Measurements from ENCODE around the gene CST11. TPM values are rescaled to one million over a fixed set of nuclear protein-coding genes. Genes with fewer than 3 reads are reported as not detected.

Gene CST11
- total and polyA plus RNA-seq, 10 of the 15 experiments (the other 5 are each of a cell fraction or from before 2014, with no cell fraction given), result 0.33 TPM; not detected in 9

DNA sequence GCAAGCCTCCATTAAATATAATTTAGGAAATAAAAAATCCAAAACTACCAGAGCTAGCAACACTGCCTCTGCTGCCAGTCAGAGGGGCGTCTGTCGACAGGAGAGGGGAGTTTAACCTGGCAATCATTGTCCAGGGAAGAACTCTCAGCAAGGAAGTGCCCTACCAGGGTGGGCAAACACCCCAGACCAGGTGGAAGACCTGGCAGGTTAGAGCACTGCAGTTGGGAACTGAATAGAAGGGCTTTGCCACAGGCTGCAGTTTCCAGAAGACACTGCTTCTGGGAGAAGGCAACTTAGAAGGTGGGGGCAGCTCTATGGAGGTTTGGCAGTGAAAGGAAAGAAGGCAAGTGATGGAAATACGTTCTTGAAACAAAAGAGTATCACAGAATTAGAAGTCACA, 42.9 kb downstream of the CST11 start:
- 95% methylated on average over 3 of the region's 3 CpGs for WGBS (ENCODE audit: insufficient coverage, insufficient replicate concordance, low lambda C conversion rate, missing lambda C conversion rate)
- Histone ChIP-seq H3K4me2 (ENCODE audit: control insufficient read depth, insufficient read depth) (no peak overlapping the region), H2AFZ (ENCODE audit: control insufficient read depth, low read depth, low read length) (no peak overlapping the region), H3K4me1 (ENCODE audit: control insufficient read depth, insufficient read depth, low read length) (peaks cover 19% of the 10 kb centered on the region), H4K20me1 (ENCODE audit: control insufficient read depth, insufficient read depth) (no peaks in the 10 kb centered on the region), H3K36me3 (ENCODE audit: control insufficient read depth in 2 of 2, insufficient read depth in 2 of 2, low read length in 1 of 2) (no peaks in the 10 kb centered on the region), H3K27ac (ENCODE audit: control insufficient read depth, insufficient read depth) (no peak overlapping the region; the same call in 1 of the 2 replicates), H3K79me2 (ENCODE audit: control insufficient read depth, insufficient read depth, low read length) (peaks cover 69% of the 10 kb centered on the region), H3K4me3 (no peak overlapping the region), H3K27me3 (replicated peaks in 1 of 2; ENCODE audit: control insufficient read depth in 2 of 2, insufficient read depth in 2 of 2, low read length in 1 of 2) (no peaks in the 10 kb centered on the region), H3K9ac (ENCODE audit: control insufficient read depth, insufficient read depth, low read length) (no peak overlapping the region), H3K9me3 (replicated peaks; ENCODE audit: control insufficient read depth, insufficient read depth, low read length) (no peaks in the 10 kb centered on the region)
- no TSS peak for BruUV-seq (replicated peaks)
- SMC1A ChIA-PET (ENCODE audit: uncharacterized antibody, unreplicated experiment), result interaction anchor here (0.6 to 1.8 kb wide), 4 partner anchors 8 to 323 kb away, joined by 3 to 10 read pairs (median 6); partner anchors contain the start of gene CD93
- RAD21 ChIA-PET (ENCODE audit: unreplicated experiment), result interaction anchor here (1.2 kb wide), 1 partner anchor 8 kb away, joined by 5 read pairs; no protein-coding TSS in a partner anchor
- CTCF ChIA-PET, result interaction anchor here (2.3 kb wide), 1 partner anchor 12 kb away, joined by 7 read pairs; the partner anchor contains the start of gene NAPB
- POLR2A ChIA-PET, result interaction anchor here (1.1 to 2.0 kb wide), 2 partner anchors 9 to 10 kb away, joined by 3 to 12 read pairs; no protein-coding TSS in a partner anchor
- DNase-seq (ENCODE audit: low read depth, low spot score) (no peak), FAIRE-seq (no peak), ATAC-seq (no peak)
- in situ Hi-C loops (cut with MboI), result loop anchor here (10.0 kb wide), 1 partner anchor 65 kb away; no protein-coding TSS in a partner anchor
- intact Hi-C loops (cut with micrococcal nuclease; ENCODE audit: unreplicated experiment), result no loop called here
- no peak for TF ChIP-seq NR2F1 (conservative IDR thresholded peaks at IDR 0.05)
- no peak for TF ChIP-seq MTA3 (IDR thresholded peaks at IDR 0.05; ENCODE audit: borderline replicate concordance, low read length)
- no peak for TF ChIP-seq MXI1 (IDR thresholded peaks at IDR 0.05; ENCODE audit: low read depth, low read length)
- TF ChIP-seq IRF5 (IDR thresholded peaks at IDR 0.05; ENCODE audit: borderline replicate concordance), result no peak
- TF ChIP-seq, protein P1, sequence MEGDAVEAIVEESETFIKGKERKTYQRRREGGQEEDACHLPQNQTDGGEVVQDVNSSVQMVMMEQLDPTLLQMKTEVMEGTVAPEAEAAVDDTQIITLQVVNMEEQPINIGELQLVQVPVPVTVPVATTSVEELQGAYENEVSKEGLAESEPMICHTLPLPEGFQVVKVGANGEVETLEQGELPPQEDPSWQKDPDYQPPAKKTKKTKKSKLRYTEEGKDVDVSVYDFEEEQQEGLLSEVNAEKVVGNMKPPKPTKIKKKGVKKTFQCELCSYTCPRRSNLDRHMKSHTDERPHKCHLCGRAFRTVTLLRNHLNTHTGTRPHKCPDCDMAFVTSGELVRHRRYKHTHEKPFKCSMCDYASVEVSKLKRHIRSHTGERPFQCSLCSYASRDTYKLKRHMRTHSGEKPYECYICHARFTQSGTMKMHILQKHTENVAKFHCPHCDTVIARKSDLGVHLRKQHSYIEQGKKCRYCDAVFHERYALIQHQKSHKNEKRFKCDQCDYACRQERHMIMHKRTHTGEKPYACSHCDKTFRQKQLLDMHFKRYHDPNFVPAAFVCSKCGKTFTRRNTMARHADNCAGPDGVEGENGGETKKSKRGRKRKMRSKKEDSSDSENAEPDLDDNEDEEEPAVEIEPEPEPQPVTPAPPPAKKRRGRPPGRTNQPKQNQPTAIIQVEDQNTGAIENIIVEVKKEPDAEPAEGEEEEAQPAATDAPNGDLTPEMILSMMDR (IDR thresholded peaks at IDR 0.05 in 2 of 3, conservative IDR thresholded peaks at IDR 0.05 in 1 of 3; ENCODE audit: control insufficient read depth in 2 of 3, extremely low read depth in 1 of 3, insufficient read depth in 1 of 3, low read depth in 3 of 3, low read length in 3 of 3), result no peak
- TF ChIP-seq RAD51 (IDR thresholded peaks at IDR 0.05), result no peak
- no peak for TF ChIP-seq IRF3 (IDR thresholded peaks at IDR 0.05)
- no peak for TF ChIP-seq CHD4 (IDR thresholded peaks at IDR 0.05)
- no peak for TF ChIP-seq SMC3 (IDR thresholded peaks at IDR 0.05; ENCODE audit: borderline replicate concordance, low read length)
- no peak for TF ChIP-seq NFIC (IDR thresholded peaks at IDR 0.05; ENCODE audit: low read depth, low read length)
- no peak for TF ChIP-seq SIN3A (IDR thresholded peaks at IDR 0.05; ENCODE audit: low read depth, low read length)
- TF ChIP-seq ETV6 (conservative IDR thresholded peaks at IDR 0.05 in 1 of 2, IDR thresholded peaks at IDR 0.05 in 1 of 2; ENCODE audit: borderline replicate concordance in 1 of 2, low read depth in 1 of 2), result no peak
- no peak for TF ChIP-seq LARP7 (IDR thresholded peaks at IDR 0.05)
